Osteoblast (primary cell): ENCODE results near the gene FARP1. TPM values are rescaled to one million over a fixed set of nuclear protein-coding genes. Genes with fewer than 3 reads are reported as not detected.

ENCODE experiments used
- DNase-seq: peaks from one replicate; pipeline ENCODE4 v3.0.0; 2011; ENCODE audit warnings: low spot score, mixed read lengths; ENCODE audit not compliant: insufficient read length; ENCODE audit errors: missing footprints
- H2AFZ ChIP-seq: 2 replicates; pipeline ENCODE4 v1.6.0; 2011; ENCODE audit warnings: mild to moderate bottlenecking, low read length
- H3K27ac ChIP-seq: 2 replicates; pipeline ENCODE4 v1.5.1; 2011; ENCODE audit warnings: mild to moderate bottlenecking, low read depth, low read length, moderate library complexity
- H3K27me3 ChIP-seq: 2 replicates; pipeline ENCODE4 v1.6.0; 2012; ENCODE audit warnings: mild to moderate bottlenecking, control low read depth, inconsistent platforms, low read length, moderate library complexity; ENCODE audit not compliant: insufficient read depth
- H3K36me3 ChIP-seq: 2 replicates; pipeline ENCODE4 v1.5.1; 2011; ENCODE audit warnings: mild to moderate bottlenecking, low read length, control low read depth, moderate library complexity; ENCODE audit not compliant: insufficient read depth
- H3K4me1 ChIP-seq: 2 replicates; pipeline ENCODE4 v1.5.1; 2011; ENCODE audit warnings: mild to moderate bottlenecking, low read length, control low read depth, moderate library complexity; ENCODE audit not compliant: insufficient read depth
- H3K4me2 ChIP-seq: 2 replicates; pipeline ENCODE4 v1.6.0; 2011; ENCODE audit warnings: mild to moderate bottlenecking, low read length; ENCODE audit not compliant: insufficient read depth
- H3K4me3 ChIP-seq: fragments of 200-600 bp; sonication (generic); 3 replicates; pipeline ENCODE4 v1.5.1; 2012; ENCODE audit warnings: mild to moderate bottlenecking, low read length, inconsistent platforms; ENCODE audit not compliant: insufficient read depth
- H3K79me2 ChIP-seq: 2 replicates; pipeline ENCODE4 v1.6.0; 2012; ENCODE audit warnings: mild to moderate bottlenecking, low read length, control low read depth, inconsistent platforms; ENCODE audit not compliant: insufficient read depth
- H3K9me3 ChIP-seq: 2 replicates; pipeline ENCODE4 v1.5.1; 2011; ENCODE audit warnings: low read depth, low read length, control low read depth
- H4K20me1 ChIP-seq: 2 replicates; pipeline ENCODE4 v1.6.0; 2012; ENCODE audit warnings: mild to moderate bottlenecking, low read length, control low read depth; ENCODE audit not compliant: insufficient read depth
- CTCF ChIP-seq: IDR thresholded peaks from 2 replicates; pipeline ENCODE4 v1.5.1; 2011; ENCODE audit warnings: mild to moderate bottlenecking, low read depth, low read length, moderate library complexity; ENCODE audit errors: extremely low read depth
- total RNA-seq: library from RNA; depleted of rRNA; stranded (reverse); fragments of >200 nt; gene quantifications from 2 replicates; pipeline ENCODE4 v1.2.3, GENCODE V29; 2012

Gene FARP1
- total RNA-seq, 1 donor: 36.2 TPM

- peaks cover 84% of the 10 kb centered on the region for H3K79me2 ChIP-seq
- H3K27ac ChIP-seq: no peak overlapping the region
- H4K20me1 ChIP-seq: no peaks in the 10 kb centered on the region
- H3K36me3 ChIP-seq: no peaks in the 10 kb centered on the region
- no peak for DNase-seq
- H3K9me3 ChIP-seq: no peaks in the 10 kb centered on the region
- TF ChIP-seq CTCF: no peak
- H2AFZ ChIP-seq: no peak overlapping the region
- no peak overlapping the region for H3K4me3 ChIP-seq
- H3K27me3 ChIP-seq: no peaks in the 10 kb centered on the region
- H3K4me1 ChIP-seq: peaks cover 13% of the 10 kb centered on the region
- H3K4me2 ChIP-seq: no peak overlapping the region
Measured at GRCh38 chr13:98182589-98182988, 39.7 kb downstream of the FARP1 start.

GRCh38 chr13:98184792-98185191 lies 41.9 kb downstream of the FARP1 start:
- H4K20me1 ChIP-seq: no peaks in the 10 kb centered on the region
- H3K4me2 ChIP-seq: no peak overlapping the region
- H3K4me1 ChIP-seq: peaks cover 19% of the 10 kb centered on the region
- H3K36me3 ChIP-seq: no peaks in the 10 kb centered on the region
- H2AFZ ChIP-seq: no peak overlapping the region
- peaks cover 89% of the 10 kb centered on the region for H3K79me2 ChIP-seq
- H3K9me3 ChIP-seq: no peaks in the 10 kb centered on the region
- DNase-seq: no peak
- no peaks in the 10 kb centered on the region for H3K27me3 ChIP-seq
- H3K27ac ChIP-seq: peak overlapping the region; percentile 56
- no peak for TF ChIP-seq CTCF
- H3K4me3 ChIP-seq: no peak overlapping the region

- Histone ChIP-seq H3K27me3 (no peaks in the 10 kb centered on the region), H4K20me1 (no peaks in the 10 kb centered on the region), H3K27ac (no peak overlapping the region), H2AFZ (no peak overlapping the region), H3K79me2 (peaks cover 87% of the 10 kb centered on the region), H3K9me3 (no peaks in the 10 kb centered on the region), H3K4me1 (peaks cover 13% of the 10 kb centered on the region), H3K36me3 (no peaks in the 10 kb centered on the region), H3K4me3 (no peak overlapping the region), H3K4me2 (no peak overlapping the region)
- no peak for TF ChIP-seq CTCF
- no peak for DNase-seq
Measured at GRCh38 chr13:98187155-98187964, 44.5 kb downstream of the FARP1 start.

- no peak for TF ChIP-seq CTCF
- no peak overlapping the region for H3K4me2 ChIP-seq
- peaks cover 86% of the 10 kb centered on the region for H3K79me2 ChIP-seq
- peaks cover 13% of the 10 kb centered on the region for H3K4me1 ChIP-seq
- no peaks in the 10 kb centered on the region for H4K20me1 ChIP-seq
- H3K9me3 ChIP-seq: no peaks in the 10 kb centered on the region
- DNase-seq: no peak
- no peaks in the 10 kb centered on the region for H3K36me3 ChIP-seq
- H3K27me3 ChIP-seq: no peaks in the 10 kb centered on the region
- no peak overlapping the region for H2AFZ ChIP-seq
- H3K4me3 ChIP-seq: no peak overlapping the region
- no peak overlapping the region for H3K27ac ChIP-seq
Measured at GRCh38 chr13:98187965-98188261, 45.0 kb downstream of the FARP1 start.
